IMR-90 (cell line): ENCODE results near the gene LIAS.

Experiments
- BHLHE40 ChIP-seq: fragments of 150-350 bp; IDR thresholded peaks from 2 replicates; pipeline ENCODE4 v1.6.1; 2016; ENCODE audit warnings: mild to moderate bottlenecking, low read depth, low read length
- CEBPB ChIP-seq: IDR thresholded peaks from 2 replicates; pipeline ENCODE4 v1.6.1; 2012; ENCODE audit warnings: low read depth, low read length, improper control_type of control experiment
- CTCF ChIP-seq: conservative IDR thresholded peaks from 2 replicates; pipeline ENCODE4 v1.5.1; 2012; ENCODE audit warnings: mild to moderate bottlenecking, low read depth, low read length, improper control_type of control experiment
- ELK1 ChIP-seq: fragments of 150-350 bp; IDR thresholded peaks from 2 replicates; pipeline ENCODE4 v1.6.1; 2016; ENCODE audit warnings: low read depth, mild to moderate bottlenecking, low read length, moderate library complexity, borderline replicate concordance
- MAFK ChIP-seq: IDR thresholded peaks from 2 replicates; pipeline ENCODE4 v1.6.1; 2012; ENCODE audit warnings: low read depth, low read length, improper control_type of control experiment
- MAZ ChIP-seq: IDR thresholded peaks from 2 replicates; pipeline ENCODE4 v1.6.1; 2012; ENCODE audit warnings: low read depth, mild to moderate bottlenecking, low read length, improper control_type of control experiment, moderate library complexity, borderline replicate concordance
- MXI1 ChIP-seq: IDR thresholded peaks from 2 replicates; pipeline ENCODE4 v1.6.1; 2012; ENCODE audit warnings: low read depth, mild to moderate bottlenecking, low read length, moderate library complexity, borderline replicate concordance
- NFE2L2 ChIP-seq: fragments of 150-350 bp; IDR thresholded peaks from 2 replicates; pipeline ENCODE4 v1.6.1; 2016; ENCODE audit warnings: low read depth, mild to moderate bottlenecking, low read length
- POLR2A ChIP-seq: IDR thresholded peaks from 2 replicates; pipeline ENCODE4 v1.6.1; 2012; ENCODE audit warnings: mild to moderate bottlenecking, low read depth, low read length
- RAD21 ChIP-seq: IDR thresholded peaks from 2 replicates; pipeline ENCODE4 v1.6.1; 2012; ENCODE audit warnings: low read length, improper control_type of control experiment
- RCOR1 ChIP-seq: IDR thresholded peaks from 2 replicates; pipeline ENCODE4 v1.6.1; 2012; ENCODE audit warnings: mild to moderate bottlenecking, low read length, improper control_type of control experiment; ENCODE audit not compliant: insufficient replicate concordance
- RFX5 ChIP-seq: IDR thresholded peaks from 2 replicates; pipeline ENCODE4 v1.8.0; 2012; ENCODE audit warnings: low read depth, mild to moderate bottlenecking, low read length, moderate library complexity
- SMC3 ChIP-seq: fragments of 150-350 bp; IDR thresholded peaks from 2 replicates; pipeline ENCODE4 v1.6.1; 2016; ENCODE audit warnings: low read depth, mild to moderate bottlenecking, antibody characterized with exemption, low read length, moderate library complexity

- TF ChIP-seq POLR2A (no peak), CTCF (no peak), RCOR1 (no peak), CEBPB (no peak), BHLHE40 (no peak), MAFK (no peak), MAZ (no peak), ELK1 (no peak), RFX5 (no peak), SMC3 (0 out of 2 replicates have a peak, but pooled peaks have one; percentile 7), MXI1 (no peak), RAD21 (no peak), NFE2L2 (no peak)
Observed at GRCh38 chr4:39525822-39526690, 67.2 kb downstream of the LIAS start.
